Astrocyte (in vitro differentiated cells and primary cell): ENCODE measurements around the gene TTC27. TPM values are rescaled to one million over a fixed set of nuclear protein-coding genes. Genes with fewer than 3 reads are reported as not detected.

Experiments
- DNase-seq: peaks from one replicate; pipeline ENCODE4 v3.0.0-alpha.2; 2010; ENCODE audit warnings: low read depth
- FAIRE-seq: peaks from 2 replicates; lab custom pipeline; 2011; peaks lifted over from hg19 to GRCh38; lab: Jason Lieb, UNC
- H2AFZ ChIP-seq: 2 replicates; pipeline ENCODE4 v1.6.0; 2012; ENCODE audit warnings: low read depth, low read length, inconsistent platforms
- H3K27ac ChIP-seq: 2 replicates; pipeline ENCODE4 v1.5.1; 2011; ENCODE audit warnings: low read depth, low read length, inconsistent platforms
- H3K27me3 ChIP-seq: 2 replicates; pipeline ENCODE4 v1.6.0; 2011; ENCODE audit warnings: low read length, inconsistent platforms; ENCODE audit not compliant: insufficient read depth
- H3K36me3 ChIP-seq: 2 replicates; pipeline ENCODE4 v1.5.1; 2011; ENCODE audit warnings: low read length, inconsistent platforms; ENCODE audit not compliant: insufficient read depth
- H3K4me1 ChIP-seq: 2 replicates; pipeline ENCODE4 v1.5.1; 2011; ENCODE audit warnings: low read length, inconsistent platforms; ENCODE audit not compliant: insufficient read depth
- H3K4me2 ChIP-seq: 2 replicates; pipeline ENCODE4 v1.6.0; 2012; ENCODE audit warnings: low read length, inconsistent platforms
- H3K4me3 ChIP-seq: 2 replicates; pipeline ENCODE4 v1.5.1; 2011; ENCODE audit warnings: low read depth, mild to moderate bottlenecking, low read length, inconsistent platforms; ENCODE audit not compliant: insufficient read depth
- H3K79me2 ChIP-seq: 2 replicates; pipeline ENCODE4 v1.6.0; 2012; ENCODE audit warnings: mild to moderate bottlenecking, low read length, inconsistent platforms; ENCODE audit not compliant: insufficient read depth
- H3K9ac ChIP-seq: 2 replicates; pipeline ENCODE4 v1.6.0; 2012; ENCODE audit warnings: mild to moderate bottlenecking, low read length, inconsistent platforms
- H3K9me3 ChIP-seq: 2 replicates; pipeline ENCODE4 v1.5.1; 2012; ENCODE audit warnings: low read depth, mild to moderate bottlenecking, low read length, inconsistent platforms; ENCODE audit not compliant: insufficient read depth
- H4K20me1 ChIP-seq: 2 replicates; pipeline ENCODE4 v1.6.0; 2012; ENCODE audit warnings: low read length, inconsistent platforms; ENCODE audit not compliant: insufficient read depth
- H3K27ac Mint-ChIP-seq: one replicate; pipeline ENCODE4 v1.8.0; 2021; ENCODE audit warnings: mild to moderate bottlenecking, mixed read lengths; ENCODE audit not compliant: unreplicated experiment
- H3K27me3 Mint-ChIP-seq: one replicate; pipeline ENCODE4 v1.8.0; 2021; ENCODE audit warnings: low read depth, mixed read lengths; ENCODE audit not compliant: unreplicated experiment
- H3K36me3 Mint-ChIP-seq: one replicate; pipeline ENCODE4 v1.8.0; 2021; ENCODE audit warnings: low read depth, mixed read lengths; ENCODE audit not compliant: unreplicated experiment
- H3K4me1 Mint-ChIP-seq: one replicate; pipeline ENCODE4 v1.8.0; 2021; ENCODE audit warnings: low read depth, mixed read lengths; ENCODE audit not compliant: unreplicated experiment
- H3K4me3 Mint-ChIP-seq: one replicate; pipeline ENCODE4 v1.8.0; 2021; ENCODE audit warnings: mild to moderate bottlenecking, moderate library complexity, mixed read lengths; ENCODE audit not compliant: unreplicated experiment
- H3K9me3 Mint-ChIP-seq: one replicate; pipeline ENCODE4 v1.8.0; 2021; ENCODE audit warnings: mild to moderate bottlenecking, mixed read lengths; ENCODE audit not compliant: unreplicated experiment
- CTCF ChIP-seq: IDR thresholded peaks from 2 replicates; pipeline ENCODE4 v1.5.1; 2011; ENCODE audit warnings: low read depth, mild to moderate bottlenecking, inconsistent platforms, low read length, moderate library complexity; ENCODE audit not compliant: insufficient read depth
- EZH2 ChIP-seq: IDR thresholded peaks from 2 replicates; pipeline ENCODE4 v1.6.1; 2012; ENCODE audit warnings: mild to moderate bottlenecking, low read length, inconsistent platforms; ENCODE audit not compliant: insufficient read depth
- total RNA-seq: library from RNA; stranded (reverse); gene quantifications from 2 replicates; pipeline ENCODE4 v1.2.1, GENCODE V29; 2021

The TTC27 gene
- total RNA-seq, 1 donor from 2014 or later: 25.1 TPM

- Mint-ChIP-seq H3K4me3 (no peak overlapping the region), H3K9me3 (no peaks in the 10 kb centered on the region), H3K27ac (no peak overlapping the region), H3K4me1 (peaks cover 5% of the 10 kb centered on the region), H3K27me3 (no peaks in the 10 kb centered on the region), H3K36me3 (peaks cover 21% of the 10 kb centered on the region)
- Histone ChIP-seq H3K4me2 (no peak overlapping the region), H3K27me3 (no peaks in the 10 kb centered on the region), H3K9ac (no peak overlapping the region), H4K20me1 (no peaks in the 10 kb centered on the region), H3K27ac (no peak overlapping the region), H3K36me3 (no peaks in the 10 kb centered on the region), H3K4me3 (no peak overlapping the region), H3K4me1 (no peaks in the 10 kb centered on the region), H3K79me2 (no peaks in the 10 kb centered on the region), H3K9me3 (no peaks in the 10 kb centered on the region), H2AFZ (no peak overlapping the region)
- DNase-seq: no peak
- TF ChIP-seq CTCF (no peak), EZH2 (no peak)
- no peak for FAIRE-seq
These were observed 117.8 kb downstream of the TTC27 start for GRCh38 chr2:32745675-32746074.

- DNase-seq: peak; percentile 51
- Mint-ChIP-seq H3K36me3 (peaks cover 21% of the 10 kb centered on the region), H3K4me3 (no peak overlapping the region), H3K4me1 (peaks cover 5% of the 10 kb centered on the region), H3K27me3 (no peaks in the 10 kb centered on the region), H3K27ac (no peak overlapping the region), H3K9me3 (no peaks in the 10 kb centered on the region)
- FAIRE-seq: no peak
- Histone ChIP-seq H3K9ac (no peak overlapping the region), H3K4me3 (no peak overlapping the region), H3K9me3 (no peaks in the 10 kb centered on the region), H3K36me3 (no peaks in the 10 kb centered on the region), H3K79me2 (no peaks in the 10 kb centered on the region), H3K27me3 (no peaks in the 10 kb centered on the region), H2AFZ (no peak overlapping the region), H4K20me1 (no peaks in the 10 kb centered on the region), H3K27ac (no peak overlapping the region), H3K4me2 (no peak overlapping the region), H3K4me1 (no peaks in the 10 kb centered on the region)
- TF ChIP-seq CTCF (no peak), EZH2 (no peak)
These were observed 118.8 kb downstream of the TTC27 start for GRCh38 chr2:32746669-32747068.

DNA sequence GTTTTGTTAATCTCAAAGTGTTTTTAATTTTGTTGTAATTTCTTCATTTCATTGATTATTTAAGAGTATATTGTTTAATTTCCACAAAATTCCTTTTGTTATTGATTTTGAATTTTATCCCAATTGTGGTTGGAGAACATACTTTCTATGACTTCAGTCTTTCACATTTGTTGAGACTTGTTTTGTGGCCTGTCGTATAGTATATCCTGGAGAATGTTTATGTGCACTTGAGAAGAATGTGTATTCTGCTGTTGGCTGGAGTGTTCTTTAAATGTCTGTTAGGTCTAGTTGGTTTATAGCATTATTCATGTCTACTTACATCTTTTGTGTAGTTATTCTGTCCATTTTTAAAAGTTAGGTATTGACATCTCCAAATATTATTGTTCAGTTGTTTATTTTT lies 120.3 kb downstream of the TTC27 start:
- no peak overlapping the region for H3K27ac Mint-ChIP-seq
- TF ChIP-seq CTCF (no peak), EZH2 (no peak)
- Histone ChIP-seq H3K27ac (no peak overlapping the region), H2AFZ (no peak overlapping the region), H3K9ac (no peak overlapping the region), H3K4me1 (peaks cover 14% of the 10 kb centered on the region), H3K27me3 (no peaks in the 10 kb centered on the region), H3K9me3 (no peaks in the 10 kb centered on the region), H4K20me1 (no peaks in the 10 kb centered on the region), H3K79me2 (no peaks in the 10 kb centered on the region), H3K36me3 (no peaks in the 10 kb centered on the region), H3K4me2 (no peak overlapping the region), H3K4me3 (no peak overlapping the region)
- H3K36me3 Mint-ChIP-seq: peaks cover 26% of the 10 kb centered on the region
- H3K4me1 Mint-ChIP-seq: peaks cover 18% of the 10 kb centered on the region
- H3K27me3 Mint-ChIP-seq: no peaks in the 10 kb centered on the region
- no peaks in the 10 kb centered on the region for H3K9me3 Mint-ChIP-seq
- DNase-seq: no peak
- H3K4me3 Mint-ChIP-seq: no peak overlapping the region
- FAIRE-seq: no peak
